ENCODE results near the gene MFNG.

MFNG gene

DNA sequence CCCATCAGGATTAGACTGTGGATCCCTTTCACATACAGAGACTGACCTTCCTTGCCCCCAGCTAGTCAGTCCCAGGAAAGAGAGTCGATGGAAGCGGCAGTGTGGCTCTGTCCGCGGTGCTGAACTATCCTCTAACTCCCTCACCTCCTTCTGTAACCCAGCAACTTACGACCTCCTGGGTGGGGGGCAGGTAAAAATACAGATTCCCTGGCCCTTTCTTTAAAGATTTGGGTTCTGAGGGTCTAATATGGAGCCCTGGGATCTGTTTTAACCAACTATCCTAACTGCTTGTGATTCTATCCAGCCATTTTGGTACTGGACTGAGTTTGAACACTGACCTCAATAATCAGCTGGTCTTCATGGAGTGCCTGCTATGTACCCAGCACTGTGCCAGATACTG lies 23.2 kb downstream of the MFNG start:
- TF ChIP-seq CTCF (conservative IDR thresholded peaks at IDR 0.05; ENCODE audit: low read depth, low read length): no peak
- no peak overlapping the region for H3K4me3 ChIP-seq (ENCODE audit: low read length)
- no peak for DNase-seq (ENCODE audit: low read depth)

DNA sequence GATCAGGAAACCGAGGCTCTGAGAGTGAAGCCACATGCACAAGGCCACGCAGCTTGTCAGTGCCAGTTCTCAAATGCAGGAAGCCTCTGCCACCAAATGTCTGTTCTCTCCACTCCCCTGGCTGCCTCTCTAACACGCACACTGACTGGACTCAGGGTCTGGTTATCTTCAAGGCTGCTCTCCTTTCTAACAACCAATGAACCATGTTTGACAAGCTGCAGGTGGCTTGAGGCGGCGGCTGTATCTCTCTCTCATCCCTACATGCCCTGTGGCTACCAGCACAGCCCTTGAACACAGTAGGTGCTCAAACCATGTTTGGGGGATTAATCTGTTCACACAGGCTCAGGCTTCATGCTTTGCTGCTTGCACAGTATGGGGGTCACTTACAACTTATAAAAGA lies 23.7 kb downstream of the MFNG start:
- TF ChIP-seq CTCF (conservative IDR thresholded peaks at IDR 0.05; ENCODE audit: low read depth, low read length): no peak
- DNase-seq (ENCODE audit: low read depth): no peak
- no peak overlapping the region for H3K4me3 ChIP-seq (ENCODE audit: low read length)

DNA sequence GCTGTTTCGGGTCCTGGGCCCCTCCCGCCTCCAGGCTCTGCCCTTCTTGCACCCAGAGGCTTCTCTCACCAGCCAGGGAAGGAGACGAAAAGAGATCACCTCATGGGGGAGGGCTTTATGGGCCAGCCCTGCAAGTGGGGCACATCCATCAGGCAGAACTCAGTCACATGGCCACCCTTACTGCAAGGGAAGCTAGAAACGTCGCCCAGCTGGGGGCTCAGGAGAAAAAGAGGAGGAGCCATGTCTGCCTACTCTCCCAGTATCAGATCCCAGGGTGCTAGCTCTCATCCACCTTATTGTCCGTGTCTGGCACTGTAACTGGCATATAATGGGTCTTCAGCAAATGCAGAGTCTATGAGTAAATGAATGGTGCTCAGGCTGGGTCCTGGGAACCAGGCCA lies 24.2 kb downstream of the MFNG start:
- H3K4me3 ChIP-seq (ENCODE audit: low read length): no peak overlapping the region
- TF ChIP-seq CTCF (conservative IDR thresholded peaks at IDR 0.05; ENCODE audit: low read depth, low read length): no peak
- DNase-seq (ENCODE audit: low read depth): no peak

GRCh38 chr22:37460684-37461083 lies 25.5 kb downstream of the MFNG start:
- no peak for TF ChIP-seq CTCF (conservative IDR thresholded peaks at IDR 0.05; ENCODE audit: low read depth, low read length)
- no peak overlapping the region for H3K4me3 ChIP-seq (ENCODE audit: low read length)
- DNase-seq (ENCODE audit: low read depth): no peak

DNA sequence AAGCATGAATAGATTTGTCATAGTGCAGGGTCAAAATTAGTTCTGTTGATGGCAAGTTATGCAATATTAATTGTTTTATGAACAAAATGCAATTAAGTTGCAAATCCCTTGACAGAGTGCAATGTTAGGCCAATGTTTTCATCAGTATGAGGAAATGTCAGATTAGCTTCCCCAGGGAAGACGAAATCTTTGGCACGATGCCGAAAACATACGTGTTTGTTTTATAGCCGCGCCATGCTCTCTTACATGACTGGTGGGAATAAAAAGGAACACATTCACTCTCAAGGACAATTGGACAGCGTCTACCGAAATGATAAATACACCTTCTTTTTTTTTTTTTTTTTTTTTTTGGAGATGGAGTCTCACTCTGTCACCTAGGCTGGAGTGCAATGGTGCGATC lies 27.0 kb downstream of the MFNG start:
- DNase-seq (ENCODE audit: low read depth): no peak
- TF ChIP-seq CTCF (conservative IDR thresholded peaks at IDR 0.05; ENCODE audit: low read depth, low read length): no peak
- no peak overlapping the region for H3K4me3 ChIP-seq (ENCODE audit: low read length)

- peak; percentile 96 for TF ChIP-seq CTCF (conservative IDR thresholded peaks at IDR 0.05; ENCODE audit: low read depth, low read length)
- no peak for DNase-seq (ENCODE audit: low read depth)
- H3K4me3 ChIP-seq (ENCODE audit: low read length): no peak overlapping the region
Measured at GRCh38 chr22:37457093-37457893, 28.9 kb downstream of the MFNG start.

GRCh38 chr22:37456346-37456745 lies 29.8 kb downstream of the MFNG start:
- DNase-seq (ENCODE audit: low read depth): no peak
- no peak overlapping the region for H3K4me3 ChIP-seq (ENCODE audit: low read length)
- no peak for TF ChIP-seq CTCF (conservative IDR thresholded peaks at IDR 0.05; ENCODE audit: low read depth, low read length)

Measured in retinal pigment epithelial cell (primary cell).